ENCODE measurements around the gene SPOP. TPM values are rescaled to one million over a fixed set of nuclear protein-coding genes. Genes with fewer than 3 reads are reported as not detected.

The SPOP gene
- total and polyA plus RNA-seq, 2 experiments from 2014 or later, result 13.9 to 18.6 TPM

GRCh38 chr17:49640556-49640955, 37.3 kb downstream of the SPOP start (continued):
- TF ChIP-seq ZNF462 (CRISPR knock-in tag; IDR thresholded peaks at IDR 0.05) (no peak), CTCF (conservative IDR thresholded peaks at IDR 0.05; ENCODE audit: low read depth in 2 of 2) (no peak), JUNB (IDR thresholded peaks at IDR 0.05; ENCODE audit: unreplicated experiment) (no peak), NANOG (IDR thresholded peaks at IDR 0.05; ENCODE audit: borderline replicate concordance) (no peak), ZNF114 (CRISPR knock-in tag; IDR thresholded peaks at IDR 0.05) (no peak), EZH2 (IDR thresholded peaks at IDR 0.05; ENCODE audit: low read depth, unreplicated experiment) (no peak), STAT1 (IDR thresholded peaks at IDR 0.05; ENCODE audit: unreplicated experiment) (no peak), EZH2phosphoT487 (IDR thresholded peaks at IDR 0.05; ENCODE audit: unreplicated experiment) (no peak), POLR2AphosphoS5 (IDR thresholded peaks at IDR 0.05; ENCODE audit: low read depth) (no peak)

Data from GM23338 (cell line).